GM12891 (cell line): ENCODE measurements around the gene ZNF592.
"Not testable (repeated sequence)": the region's sequence is repeated elsewhere in the genome, so short reads cannot be mapped to it uniquely, and the experiment has no call there.

ENCODE experiments used
- DNase-seq: peaks from one replicate; pipeline ENCODE4 v3.0.0; 2011; ENCODE audit warnings: low spot score; ENCODE audit not compliant: insufficient read length
- FAIRE-seq: peaks from 2 replicates; lab custom pipeline; 2011; peaks lifted over from hg19 to GRCh38; lab: Jason Lieb, UNC
- PAX5 ChIP-seq: IDR thresholded peaks from 2 replicates; pipeline ENCODE4 v1.6.1; 2011; ENCODE audit warnings: low read length, moderate library complexity, mild to moderate bottlenecking; ENCODE audit not compliant: insufficient read depth, severe bottlenecking
- POLR2A ChIP-seq: IDR thresholded peaks from 2 replicates; pipeline ENCODE4 v1.6.1; 2011; ENCODE audit warnings: low read depth, low read length, control low read depth
- POLR2AphosphoS5 ChIP-seq: IDR thresholded peaks from 2 replicates; pipeline ENCODE4 v1.6.1; 2011; ENCODE audit warnings: low read depth, low read length, control low read depth
- POU2F2 ChIP-seq: IDR thresholded peaks from 2 replicates; pipeline ENCODE4 v1.6.1; 2011; ENCODE audit warnings: low read depth, mild to moderate bottlenecking, control low read depth, low read length, moderate library complexity
- SPI1 ChIP-seq: IDR thresholded peaks from 2 replicates; pipeline ENCODE4 v1.6.1; 2011; ENCODE audit warnings: low read depth, low read length, control low read depth
- TAF1 ChIP-seq: IDR thresholded peaks from 2 replicates; pipeline ENCODE4 v1.6.1; 2011; ENCODE audit warnings: low read depth, low read length, control low read depth

The ZNF592 gene

GRCh38 chr15:84721371-84721770, 27.0 kb upstream of the ZNF592 start:
- TF ChIP-seq POLR2A: no peak
- no peak for TF ChIP-seq SPI1
- TF ChIP-seq POLR2AphosphoS5: no peak
- TF ChIP-seq PAX5: no peak
- TF ChIP-seq POU2F2: no peak
- no peak for TF ChIP-seq TAF1
- FAIRE-seq (no peak), DNase-seq (no peak)

- DNase-seq: no peak
These were observed 25.8 kb upstream of the ZNF592 start for GRCh38 chr15:84722628-84723027.

GRCh38 chr15:84725001-84725491, 23.3 kb upstream of the ZNF592 start:
- FAIRE-seq (peak; percentile 94), DNase-seq (no peak)
- TF ChIP-seq POU2F2: no peak
- no peak for TF ChIP-seq TAF1
- peak; percentile 88 for TF ChIP-seq SPI1
- TF ChIP-seq PAX5: no peak
- no peak for TF ChIP-seq POLR2A
- TF ChIP-seq POLR2AphosphoS5: no peak

More at GRCh38 chr15:84722628-84723027, 25.8 kb upstream of the ZNF592 start:
- TF ChIP-seq SPI1: no peak
- TF ChIP-seq TAF1: no peak
- TF ChIP-seq PAX5: no peak
- TF ChIP-seq POLR2AphosphoS5: no peak
- no peak for FAIRE-seq

GRCh38 chr15:84727429-84727828, 21.0 kb upstream of the ZNF592 start:
- FAIRE-seq: no peak
- TF ChIP-seq TAF1 (no peak), POLR2AphosphoS5 (no peak), POU2F2 (no peak), PAX5 (no peak), SPI1 (no peak), POLR2A (no peak)

GRCh38 chr15:84731774-84732173, 16.6 kb upstream of the ZNF592 start:
- FAIRE-seq (no peak), DNase-seq (no peak)
- no peak for TF ChIP-seq POLR2A
- TF ChIP-seq POLR2AphosphoS5: no peak
- TF ChIP-seq PAX5: no peak
- no peak for TF ChIP-seq SPI1
- TF ChIP-seq POU2F2: no peak
- no peak for TF ChIP-seq TAF1

More at GRCh38 chr15:84727429-84727828, 21.0 kb upstream of the ZNF592 start:
- DNase-seq: no peak

- FAIRE-seq: peak; percentile 97
- DNase-seq: no peak
- TF ChIP-seq SPI1: 0 out of 2 replicates have a peak, but pooled peaks have one; percentile 24
- TF ChIP-seq POLR2AphosphoS5: no peak
These were observed 13.5 kb upstream of the ZNF592 start for GRCh38 chr15:84734794-84735479.

- not testable (repeated sequence) for FAIRE-seq, DNase-seq
- 0 out of 2 replicates have a peak, but pooled peaks have one; percentile 5 for TF ChIP-seq SPI1
These were observed 12.8 kb upstream of the ZNF592 start for GRCh38 chr15:84735480-84736061.

- DNase-seq (no peak), FAIRE-seq (peak; percentile 78)
- TF ChIP-seq SPI1: no peak
- TF ChIP-seq PAX5: no peak
- no peak for TF ChIP-seq TAF1
- TF ChIP-seq POLR2A: no peak
- no peak for TF ChIP-seq POLR2AphosphoS5
- no peak for TF ChIP-seq POU2F2
These were observed 12.0 kb upstream of the ZNF592 start for GRCh38 chr15:84736375-84736774.

GRCh38 chr15:84737005-84737404, 11.4 kb upstream of the ZNF592 start:
- DNase-seq (no peak), FAIRE-seq (no peak)
- TF ChIP-seq SPI1 (no peak), POLR2AphosphoS5 (no peak), PAX5 (no peak)

GRCh38 chr15:84740691-84741090, 7.7 kb upstream of the ZNF592 start:
- no peak for TF ChIP-seq SPI1
- TF ChIP-seq PAX5: no peak
- no peak for TF ChIP-seq POLR2AphosphoS5
- TF ChIP-seq POLR2A: no peak
- TF ChIP-seq POU2F2: no peak
- TF ChIP-seq TAF1: no peak
- no peak for FAIRE-seq
- no peak for DNase-seq
